ENCODE measurements around the gene BRAP.
"Not testable (repeated sequence)": the region's sequence is repeated elsewhere in the genome, so short reads cannot be mapped to it uniquely, and the experiment has no call there.

BRAP gene

GRCh38 chr12:111655356-111655755 lies 30.4 kb downstream of the BRAP start:
- ChIA-PET POLR2A (no interaction called here), CTCF (interaction anchor here (3.2 kb wide), 1 partner anchor 12 kb away, joined by 7 read pairs; no protein-coding TSS in a partner anchor)
- TF ChIP-seq CTCF (IDR thresholded peaks at IDR 0.05; ENCODE audit: insufficient read depth, low read length, missing control alignments), result no peak
- DNase-seq (ENCODE audit: low read depth, low spot score), result no peak
- no peak overlapping the region for H3K4me3 ChIP-seq (ENCODE audit: low read depth, low read length)

- ChIA-PET CTCF (interaction anchor here (1.2 to 3.2 kb wide), 3 partner anchors 10 to 257 kb away, joined by 4 to 7 read pairs (median 7); no protein-coding TSS in a partner anchor), POLR2A (no interaction called here)
- H3K4me3 ChIP-seq (ENCODE audit: low read depth, low read length), result no peak overlapping the region
- TF ChIP-seq CTCF (IDR thresholded peaks at IDR 0.05; ENCODE audit: insufficient read depth, low read length, missing control alignments), result no peak
- no peak for DNase-seq (ENCODE audit: low read depth, low spot score)
Observed at GRCh38 chr12:111653596-111653995, 32.2 kb downstream of the BRAP start.

GRCh38 chr12:111652530-111652929 lies 33.2 kb downstream of the BRAP start:
- POLR2A ChIA-PET; DNase-seq (ENCODE audit: low read depth, low spot score); H3K4me3 ChIP-seq (ENCODE audit: low read depth, low read length): not testable (repeated sequence)
- CTCF ChIA-PET, result interaction anchor here (1.7 to 3.2 kb wide), 2 partner anchors 9 to 21 kb away, joined by 7 read pairs; no protein-coding TSS in a partner anchor

- H3K4me3 ChIP-seq (ENCODE audit: low read depth, low read length), result no peak overlapping the region
- ChIA-PET POLR2A (no interaction called here), CTCF (no interaction called here)
- no peak for TF ChIP-seq CTCF (IDR thresholded peaks at IDR 0.05; ENCODE audit: insufficient read depth, low read length, missing control alignments)
- no peak for DNase-seq (ENCODE audit: low read depth, low spot score)
Observed at GRCh38 chr12:111650912-111651311, 34.8 kb downstream of the BRAP start.

GRCh38 chr12:111645433-111645832 lies 40.3 kb downstream of the BRAP start:
- H3K4me3 ChIP-seq (ENCODE audit: low read depth, low read length), result no peak overlapping the region
- POLR2A ChIA-PET, result no interaction called here
- DNase-seq (ENCODE audit: low read depth, low spot score), result no peak
- no peak for TF ChIP-seq CTCF (IDR thresholded peaks at IDR 0.05; ENCODE audit: insufficient read depth, low read length, missing control alignments)
- CTCF ChIA-PET, result interaction anchor here (2.4 kb wide), 1 partner anchor 249 kb away, joined by 10 read pairs; no protein-coding TSS in a partner anchor

GRCh38 chr12:111643427-111643826 lies 42.3 kb downstream of the BRAP start:
- DNase-seq (ENCODE audit: low read depth, low spot score), result peak; percentile 45
- ChIA-PET CTCF (interaction anchor here (2.3 to 2.4 kb wide), 2 partner anchors 11 to 247 kb away, joined by 7 to 10 read pairs; no protein-coding TSS in a partner anchor), POLR2A (no interaction called here)
- TF ChIP-seq CTCF (IDR thresholded peaks at IDR 0.05; ENCODE audit: insufficient read depth, low read length, missing control alignments), result no peak
- H3K4me3 ChIP-seq (ENCODE audit: low read depth, low read length), result no peak overlapping the region

All from AG04449 (cell line).